Measurements from ENCODE around the gene MYCBP2.

MYCBP2 gene

GRCh38 chr13:77019756-77020155 lies 307.1 kb downstream of the MYCBP2 start:
- no peaks in the 10 kb centered on the region for H3K9me3 ChIP-seq (ENCODE audit: control insufficient read depth, insufficient read depth, low read depth, low read length)
- POLR2A ChIA-PET, result no interaction called here
- CTCF ChIA-PET, result interaction anchor here (0.6 to 1.5 kb wide), 2 partner anchors 40 to 64 kb away, joined by 7 to 8 read pairs; no protein-coding TSS in a partner anchor
- H3K36me3 ChIP-seq (ENCODE audit: control insufficient read depth in 2 of 2, insufficient read depth in 1 of 2, low read length in 2 of 2), result peaks cover 11 to 71% of the 10 kb centered on the region in 2 experiments
- no peaks in the 10 kb centered on the region for H3K4me1 ChIP-seq (ENCODE audit: control insufficient read depth, insufficient read depth, low read length)
- TF ChIP-seq ZNF48 (tag by site-specific recombination; IDR thresholded peaks at IDR 0.05), result no peak
- no peak for TF ChIP-seq ZNF768 (tag by site-specific recombination; IDR thresholded peaks at IDR 0.05)
- no peak for TF ChIP-seq ZNF37A (tag by site-specific recombination; IDR thresholded peaks at IDR 0.05)
- TF ChIP-seq ZNF202 (tag by site-specific recombination; IDR thresholded peaks at IDR 0.05; ENCODE audit: borderline replicate concordance), result no peak
- no peak for TF ChIP-seq ZNF146 (tag by site-specific recombination; IDR thresholded peaks at IDR 0.05)
- TF ChIP-seq ZNF514 (tag by site-specific recombination; IDR thresholded peaks at IDR 0.05), result no peak
- TF ChIP-seq ZNF580 (tag by site-specific recombination; IDR thresholded peaks at IDR 0.05), result no peak
- no peak for TF ChIP-seq ZBTB20 (tag by site-specific recombination; IDR thresholded peaks at IDR 0.05)
- no peak for TF ChIP-seq ZNF10 (tag by site-specific recombination; IDR thresholded peaks at IDR 0.05)
- no peak for TF ChIP-seq TSHZ1 (tag by site-specific recombination; IDR thresholded peaks at IDR 0.05; ENCODE audit: borderline replicate concordance)
- TF ChIP-seq KLF7 (tag by site-specific recombination; IDR thresholded peaks at IDR 0.05; ENCODE audit: borderline replicate concordance), result no peak
- TF ChIP-seq ZNF513 (tag by site-specific recombination; IDR thresholded peaks at IDR 0.05), result no peak
- TF ChIP-seq ZNF280D (tag by site-specific recombination; IDR thresholded peaks at IDR 0.05), result no peak
- TF ChIP-seq INSM2 (tag by site-specific recombination; IDR thresholded peaks at IDR 0.05), result no peak
- TF ChIP-seq ZBTB1 (tag by site-specific recombination; IDR thresholded peaks at IDR 0.05), result no peak
- no peak for TF ChIP-seq SP3 (tag by site-specific recombination; IDR thresholded peaks at IDR 0.05)
- TF ChIP-seq ZNF184 (tag by site-specific recombination; IDR thresholded peaks at IDR 0.05), result no peak
- no peak for TF ChIP-seq ZNF138 (tag by site-specific recombination; IDR thresholded peaks at IDR 0.05; ENCODE audit: borderline replicate concordance)
- H3K27ac ChIP-seq (ENCODE audit: extremely low read depth, low read depth, low read length), result no peak overlapping the region
- H3K4me3 ChIP-seq (ENCODE audit: low read depth, low read length), result no peak overlapping the region

Measured in HEK293 (cell line).